Hepatocyte (in vitro differentiated cells): Measurements from ENCODE around the gene PPP2R1B. TPM values are rescaled to one million over a fixed set of nuclear protein-coding genes. Genes with fewer than 3 reads are reported as not detected.

Experiments used
- DNase-seq: peaks from one replicate; pipeline ENCODE4 v3.0.0-alpha.2; 2016; ENCODE audit warnings: low spot score
- H2AFZ ChIP-seq: fragments of 200-600 bp; sonication (generic); 2 replicates; pipeline ENCODE4 v1.6.0; 2016; ENCODE audit warnings: antibody characterized with exemption, mild to moderate bottlenecking
- H3K27ac ChIP-seq: fragments of 200-600 bp; sonication (generic); 2 replicates; pipeline ENCODE4 v1.5.1; 2016; ENCODE audit warnings: mild to moderate bottlenecking
- H3K27me3 ChIP-seq: fragments of 200-600 bp; sonication (generic); 2 replicates; pipeline ENCODE4 v1.6.1; 2016
- H3K36me3 ChIP-seq: fragments of 200-600 bp; sonication (generic); replicated peaks from 2 replicates; pipeline ENCODE4 v1.5.1; 2016; ENCODE audit warnings: low read depth; ENCODE audit not compliant: insufficient read depth
- H3K4me1 ChIP-seq: fragments of 200-600 bp; sonication (generic); 2 replicates; pipeline ENCODE4 v1.5.1; 2016; ENCODE audit warnings: mild to moderate bottlenecking, moderate library complexity; ENCODE audit not compliant: insufficient read depth
- H3K4me2 ChIP-seq: fragments of 200-600 bp; sonication (generic); 2 replicates; pipeline ENCODE4 v1.6.0; 2016
- H3K4me3 ChIP-seq: fragments of 200-600 bp; sonication (generic); 2 replicates; pipeline ENCODE4 v1.5.1; 2016; ENCODE audit warnings: mild to moderate bottlenecking
- H3K79me2 ChIP-seq: fragments of 200-600 bp; sonication (generic); 2 replicates; pipeline ENCODE4 v1.6.0; 2017; ENCODE audit warnings: mild to moderate bottlenecking
- H3K9me2 ChIP-seq: fragments of 200-600 bp; sonication (generic); replicated peaks from 2 replicates; pipeline ENCODE4 v1.6.0; 2017; ENCODE audit warnings: mild to moderate bottlenecking; ENCODE audit not compliant: insufficient read depth
- H3K9me3 ChIP-seq: fragments of 200-600 bp; sonication (generic); 2 replicates; pipeline ENCODE4 v1.5.1; 2016; ENCODE audit warnings: low read depth, mild to moderate bottlenecking
- H4K20me1 ChIP-seq: fragments of 200-600 bp; sonication (generic); 2 replicates; pipeline ENCODE4 v1.6.0; 2016; ENCODE audit warnings: mild to moderate bottlenecking; ENCODE audit not compliant: insufficient read depth, poor library complexity, severe bottlenecking
- EZH2 ChIP-seq: fragments of 200-600 bp; sonication (generic); IDR thresholded peaks from 2 replicates; pipeline ENCODE4 v1.6.1; 2016; ENCODE audit warnings: antibody characterized with exemption, mild to moderate bottlenecking, borderline replicate concordance
- EZH2phosphoT487 ChIP-seq: fragments of 200-600 bp; sonication (generic); IDR thresholded peaks from one replicate; pipeline ENCODE4 v1.6.1; 2018; ENCODE audit warnings: antibody characterized with exemption, mild to moderate bottlenecking, low read depth, moderate library complexity; ENCODE audit not compliant: unreplicated experiment, severe bottlenecking
- WGBS: methylation state at CpG from one replicate; pipeline ENCODE4 v1.1.6; 2016; ENCODE audit warnings: low lambda C conversion rate; ENCODE audit errors: missing lambda C conversion rate; 5-methylcytosine and 5-hydroxymethylcytosine counted together
- polyA plus RNA-seq: library from polyadenylated mRNA; unstranded; fragments of >200 nt; fragmentation: Nextera tagmentation; extraction: Ambion mirVana; gene quantifications from 2 replicates; pipeline ENCODE4 v1.2.1, GENCODE V29; 2016
- total RNA-seq: library from RNA; depleted of rRNA; stranded (reverse); fragments of >200 nt; gene quantifications from 2 replicates; pipeline ENCODE4 v1.2.3, GENCODE V29; 2014
- TF ChIP-seq, protein P1 (sequence below): fragments of 200-600 bp; sonication (generic); IDR thresholded peaks from 2 replicates; pipeline ENCODE4 v1.5.1; 2016; ENCODE audit warnings: antibody characterized with exemption, mild to moderate bottlenecking; ENCODE audit not compliant: poor library complexity

PPP2R1B gene
- total and polyA plus RNA-seq, 2 experiments from 2014 or later: 25.3 to 41.0 TPM

- TF ChIP-seq, protein P1, sequence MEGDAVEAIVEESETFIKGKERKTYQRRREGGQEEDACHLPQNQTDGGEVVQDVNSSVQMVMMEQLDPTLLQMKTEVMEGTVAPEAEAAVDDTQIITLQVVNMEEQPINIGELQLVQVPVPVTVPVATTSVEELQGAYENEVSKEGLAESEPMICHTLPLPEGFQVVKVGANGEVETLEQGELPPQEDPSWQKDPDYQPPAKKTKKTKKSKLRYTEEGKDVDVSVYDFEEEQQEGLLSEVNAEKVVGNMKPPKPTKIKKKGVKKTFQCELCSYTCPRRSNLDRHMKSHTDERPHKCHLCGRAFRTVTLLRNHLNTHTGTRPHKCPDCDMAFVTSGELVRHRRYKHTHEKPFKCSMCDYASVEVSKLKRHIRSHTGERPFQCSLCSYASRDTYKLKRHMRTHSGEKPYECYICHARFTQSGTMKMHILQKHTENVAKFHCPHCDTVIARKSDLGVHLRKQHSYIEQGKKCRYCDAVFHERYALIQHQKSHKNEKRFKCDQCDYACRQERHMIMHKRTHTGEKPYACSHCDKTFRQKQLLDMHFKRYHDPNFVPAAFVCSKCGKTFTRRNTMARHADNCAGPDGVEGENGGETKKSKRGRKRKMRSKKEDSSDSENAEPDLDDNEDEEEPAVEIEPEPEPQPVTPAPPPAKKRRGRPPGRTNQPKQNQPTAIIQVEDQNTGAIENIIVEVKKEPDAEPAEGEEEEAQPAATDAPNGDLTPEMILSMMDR: no peak
- TF ChIP-seq EZH2phosphoT487: no peak
- no peak for TF ChIP-seq EZH2
- WGBS: 71% methylated on average over 1 of the region's 1 CpG
Observed at GRCh38 chr11:111814106-111814505, 47.9 kb upstream of the PPP2R1B start.

DNA sequence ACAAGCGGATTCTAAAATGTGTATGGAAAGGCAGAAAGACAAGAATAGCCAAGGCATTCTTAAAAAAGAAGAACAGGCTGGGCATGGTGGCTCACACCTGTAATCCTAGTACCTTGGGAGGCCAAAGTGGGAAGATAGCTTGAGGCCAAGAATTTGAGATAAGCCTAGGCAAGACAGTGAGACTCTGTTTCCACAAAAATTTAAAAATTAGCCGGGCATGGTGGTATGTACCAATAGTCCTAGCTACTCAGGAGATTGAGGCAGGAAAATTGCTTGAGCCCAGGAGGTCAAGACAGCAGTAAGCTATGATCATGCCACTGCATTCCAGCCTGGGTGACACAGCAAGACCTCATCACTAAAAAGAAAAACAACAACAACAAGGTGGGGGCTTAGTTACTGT, 46.0 kb upstream of the PPP2R1B start:
- H3K4me3 ChIP-seq: no peak overlapping the region

More at GRCh38 chr11:111814106-111814505, 47.9 kb upstream of the PPP2R1B start:
- Histone ChIP-seq H3K4me1 (no peaks in the 10 kb centered on the region), H3K4me3 (no peak overlapping the region), H3K4me2 (no peak overlapping the region), H3K79me2 (peaks cover 4% of the 10 kb centered on the region), H4K20me1 (no peaks in the 10 kb centered on the region), H3K9me3 (no peaks in the 10 kb centered on the region), H2AFZ (no peak overlapping the region), H3K27me3 (no peaks in the 10 kb centered on the region), H3K9me2 (no peaks in the 10 kb centered on the region), H3K36me3 (no peaks in the 10 kb centered on the region), H3K27ac (peak overlapping the region; percentile 14)
- no peak for DNase-seq

DNA sequence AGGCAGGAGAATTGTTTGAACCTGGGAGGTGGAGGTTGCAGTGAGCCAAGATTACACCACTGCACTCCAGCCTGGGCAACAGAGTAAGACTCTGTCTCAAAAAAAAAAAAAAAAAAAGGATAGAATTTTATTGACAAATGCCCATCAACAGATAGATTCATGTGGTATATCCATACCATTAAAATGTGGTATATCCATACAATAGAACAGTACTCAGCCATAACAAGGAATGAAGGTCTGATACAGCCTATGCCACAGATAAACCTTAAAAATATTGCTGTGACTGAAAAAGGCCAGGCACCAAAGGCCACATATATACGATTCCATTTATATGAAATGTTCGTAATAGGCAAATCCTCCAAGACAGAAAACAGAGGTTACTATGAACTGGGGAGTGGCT, 45.3 kb upstream of the PPP2R1B start:
- Histone ChIP-seq H4K20me1 (no peaks in the 10 kb centered on the region), H3K9me3 (no peaks in the 10 kb centered on the region), H3K27ac (no peak overlapping the region), H3K27me3 (no peaks in the 10 kb centered on the region), H3K36me3 (no peaks in the 10 kb centered on the region), H3K4me1 (no peaks in the 10 kb centered on the region), H2AFZ (no peak overlapping the region), H3K9me2 (no peaks in the 10 kb centered on the region), H3K4me3 (no peak overlapping the region), H3K4me2 (no peak overlapping the region), H3K79me2 (peaks cover 4% of the 10 kb centered on the region)
- TF ChIP-seq EZH2 (no peak), EZH2phosphoT487 (no peak)
- TF ChIP-seq, protein P1: no peak
- 86% methylated on average over 2 of the region's 2 CpGs for WGBS
- DNase-seq: no peak

More for the DNA sequence above, 46.0 kb upstream of the PPP2R1B start:
- Histone ChIP-seq H4K20me1 (no peaks in the 10 kb centered on the region), H3K4me2 (no peak overlapping the region), H3K4me1 (no peaks in the 10 kb centered on the region), H3K9me3 (no peaks in the 10 kb centered on the region), H3K9me2 (no peaks in the 10 kb centered on the region), H3K27me3 (no peaks in the 10 kb centered on the region), H3K36me3 (no peaks in the 10 kb centered on the region), H2AFZ (no peak overlapping the region), H3K79me2 (peaks cover 4% of the 10 kb centered on the region), H3K27ac (no peak overlapping the region)
- no peak for DNase-seq
- no peak for TF ChIP-seq EZH2phosphoT487
- TF ChIP-seq, protein P1: no peak
- no peak for TF ChIP-seq EZH2
- 98% methylated on average over 2 of the region's 2 CpGs for WGBS

DNA sequence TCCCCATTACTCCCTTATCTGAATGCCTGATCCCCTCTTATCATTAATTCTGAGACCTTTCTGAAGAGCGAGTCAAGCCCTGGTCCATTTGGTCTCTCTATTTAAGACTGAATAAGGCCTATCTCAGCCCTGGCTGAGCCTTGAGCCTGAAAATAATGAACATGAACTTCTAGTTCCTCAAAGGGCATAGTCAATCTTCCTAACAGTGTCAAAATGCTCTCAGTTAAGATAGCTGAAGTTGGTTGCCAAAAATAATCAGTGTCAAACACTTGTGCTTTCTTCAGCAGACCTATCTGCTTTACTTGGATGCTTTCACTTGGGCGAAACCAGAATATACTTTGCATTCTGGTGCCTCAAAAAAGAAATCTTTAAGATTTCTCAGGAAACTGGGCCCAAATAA, 42.6 kb upstream of the PPP2R1B start:
- H3K9me2 ChIP-seq: no peaks in the 10 kb centered on the region
- no peaks in the 10 kb centered on the region for H4K20me1 ChIP-seq
- H3K27ac ChIP-seq: no peak overlapping the region
- TF ChIP-seq EZH2phosphoT487: no peak
- TF ChIP-seq, protein P1: no peak
- no peak for TF ChIP-seq EZH2
- peaks cover 4% of the 10 kb centered on the region for H3K79me2 ChIP-seq
- no peak overlapping the region for H3K4me3 ChIP-seq
- H2AFZ ChIP-seq: no peak overlapping the region
- H3K9me3 ChIP-seq: no peaks in the 10 kb centered on the region
- no peak for DNase-seq
- H3K36me3 ChIP-seq: no peaks in the 10 kb centered on the region
- H3K27me3 ChIP-seq: no peaks in the 10 kb centered on the region
- WGBS: 98% methylated on average over 2 of the region's 2 CpGs
- H3K4me2 ChIP-seq: no peak overlapping the region
- H3K4me1 ChIP-seq: no peaks in the 10 kb centered on the region
